HEK293 (cell line): ENCODE results near the gene PHYKPL.

Experiments used
- CTCF ChIA-PET: fragments of 350-600 bp; formaldehyde crosslinking; extraction: SDS; loops from one replicate; lab custom pipeline; 2021; ENCODE audit warnings: antibody characterized with exemption; lab: Yijun Ruan, JAX
- POLR2A ChIA-PET: fragments of 300-600 bp; formaldehyde crosslinking; extraction: SDS; loops from one replicate; lab custom pipeline; 2020; ENCODE audit warnings: antibody characterized with exemption, inconsistent platforms; lab: Yijun Ruan, JAX
- H3K27ac ChIP-seq: fragments of 200-500 bp; sonication (Bioruptor generic); 2 replicates; pipeline ENCODE4 v1.5.1; 2014; ENCODE audit warnings: low read depth, low read length, control low read depth, inconsistent platforms; ENCODE audit errors: extremely low read depth
- H3K36me3 ChIP-seq, 2 experiments: fragments of 200-500 bp in 1 of 2; sonication (Bioruptor generic) in 1 of 2; 1 replicate in 1 of 2; 2 replicates in 1 of 2; pipeline ENCODE4 v1.5.1; 2014 to 2017; ENCODE audit warnings: inconsistent platforms in 2 of 2, low read length in 2 of 2; ENCODE audit not compliant: control insufficient read depth in 2 of 2, insufficient read depth in 1 of 2
- H3K4me1 ChIP-seq: fragments of 200-500 bp; sonication (Bioruptor generic); 2 replicates; pipeline ENCODE4 v1.5.1; 2014; ENCODE audit warnings: mild to moderate bottlenecking, low read length, inconsistent platforms; ENCODE audit not compliant: control insufficient read depth, insufficient read depth
- H3K4me3 ChIP-seq: 2 replicates; pipeline ENCODE4 v1.5.1; 2011; ENCODE audit warnings: low read depth, mild to moderate bottlenecking, control low read depth, low read length, moderate library complexity
- H3K9me3 ChIP-seq: fragments of 200-500 bp; sonication (Bioruptor generic); 2 replicates; pipeline ENCODE4 v1.5.1; 2014; ENCODE audit warnings: low read depth, low read length, inconsistent platforms; ENCODE audit not compliant: control insufficient read depth, insufficient read depth
- GLI4 ChIP-seq: fragments of 450-650 bp; formaldehyde crosslinking; IDR thresholded peaks from 2 replicates; pipeline ENCODE4 v1.5.1; 2016; ENCODE audit warnings: missing biosample characterization, missing genetic modification characterization
- PRDM1 ChIP-seq: fragments of 450-650 bp; formaldehyde crosslinking; IDR thresholded peaks from 2 replicates; pipeline ENCODE4; 2016; ENCODE audit warnings: missing biosample characterization, missing genetic modification characterization
- SCRT1 ChIP-seq: fragments of 450-650 bp; formaldehyde crosslinking; IDR thresholded peaks from 2 replicates; pipeline ENCODE4 v1.5.1; 2016; ENCODE audit warnings: missing biosample characterization, missing genetic modification characterization, borderline replicate concordance
- SCRT2 ChIP-seq: fragments of 450-650 bp; formaldehyde crosslinking; IDR thresholded peaks from 2 replicates; pipeline ENCODE4 v1.5.1; 2016; ENCODE audit warnings: missing biosample characterization, missing genetic modification characterization
- SP7 ChIP-seq: fragments of 450-650 bp; formaldehyde crosslinking; IDR thresholded peaks from 2 replicates; pipeline ENCODE4 v1.5.1; 2016; ENCODE audit warnings: missing biosample characterization, missing genetic modification characterization
- ZBTB7A ChIP-seq: fragments of 450-650 bp; formaldehyde crosslinking; IDR thresholded peaks from 2 replicates; pipeline ENCODE4 v1.5.1; 2016; ENCODE audit warnings: low read depth, missing biosample characterization, missing genetic modification characterization
- ZNF19 ChIP-seq: fragments of 450-650 bp; formaldehyde crosslinking; IDR thresholded peaks from 2 replicates; pipeline ENCODE4; 2016; ENCODE audit warnings: missing biosample characterization, missing genetic modification characterization, low read depth
- ZNF214 ChIP-seq: fragments of 450-650 bp; formaldehyde crosslinking; IDR thresholded peaks from 2 replicates; pipeline ENCODE4 v1.5.1; 2017; ENCODE audit warnings: missing biosample characterization, mild to moderate bottlenecking, missing genetic modification characterization, borderline replicate concordance
- ZNF221 ChIP-seq: fragments of 450-650 bp; formaldehyde crosslinking; IDR thresholded peaks from 2 replicates; pipeline ENCODE4 v1.5.1; 2017; ENCODE audit warnings: missing biosample characterization, missing genetic modification characterization, borderline replicate concordance
- ZNF391 ChIP-seq: fragments of 450-650 bp; formaldehyde crosslinking; IDR thresholded peaks from 2 replicates; pipeline ENCODE4 v1.5.1; 2016; ENCODE audit warnings: low read depth, missing biosample characterization, missing genetic modification characterization, borderline replicate concordance
- ZNF426 ChIP-seq: fragments of 450-650 bp; formaldehyde crosslinking; IDR thresholded peaks from 2 replicates; pipeline ENCODE4 v1.5.1; 2017; ENCODE audit warnings: missing biosample characterization, missing genetic modification characterization, mild to moderate bottlenecking, inconsistent platforms, moderate library complexity
- ZNF433 ChIP-seq: fragments of 450-650 bp; formaldehyde crosslinking; IDR thresholded peaks from 2 replicates; pipeline ENCODE4 v1.5.1; 2016; ENCODE audit warnings: missing biosample characterization, missing genetic modification characterization, low read depth
- ZNF529 ChIP-seq: fragments of 450-650 bp; formaldehyde crosslinking; IDR thresholded peaks from 2 replicates; pipeline ENCODE4 v1.5.1; 2017; ENCODE audit warnings: missing genetic modification characterization, missing biosample characterization; ENCODE audit not compliant: insufficient replicate concordance
- ZNF548 ChIP-seq: fragments of 450-650 bp; formaldehyde crosslinking; IDR thresholded peaks from 2 replicates; pipeline ENCODE4 v1.5.1; 2016; ENCODE audit warnings: missing biosample characterization, missing genetic modification characterization
- ZNF561 ChIP-seq: fragments of 450-650 bp; IDR thresholded peaks from 2 replicates; pipeline ENCODE4 v1.5.1; 2018; ENCODE audit warnings: missing biosample characterization, missing genetic modification characterization, borderline replicate concordance
- ZNF76 ChIP-seq: fragments of 450-650 bp; formaldehyde crosslinking; IDR thresholded peaks from 2 replicates; pipeline ENCODE4; 2016; ENCODE audit warnings: low read depth, missing biosample characterization, missing genetic modification characterization, borderline replicate concordance
- ZNF776 ChIP-seq: fragments of 450-650 bp; formaldehyde crosslinking; IDR thresholded peaks from 2 replicates; pipeline ENCODE4 v1.5.0; 2017; ENCODE audit warnings: missing biosample characterization, missing genetic modification characterization, borderline replicate concordance
- ZSCAN23 ChIP-seq: fragments of 450-650 bp; formaldehyde crosslinking; IDR thresholded peaks from 2 replicates; pipeline ENCODE4 v1.5.1; 2016; ENCODE audit warnings: missing biosample characterization, missing genetic modification characterization
- TF ChIP-seq, protein P1 (sequence below): fragments of 450-650 bp; formaldehyde crosslinking; IDR thresholded peaks from 2 replicates; pipeline ENCODE4 v1.5.1; 2016; ENCODE audit warnings: missing biosample characterization, missing genetic modification characterization
- TF ChIP-seq, protein P2 (sequence below): fragments of 450-650 bp; formaldehyde crosslinking; IDR thresholded peaks from 2 replicates; pipeline ENCODE4 v1.5.1; 2016; ENCODE audit warnings: missing biosample characterization, missing genetic modification characterization
- TF ChIP-seq, protein P3 (sequence below): fragments of 450-650 bp; formaldehyde crosslinking; IDR thresholded peaks from 2 replicates; pipeline ENCODE4 v1.5.1; 2016; ENCODE audit warnings: missing biosample characterization, missing genetic modification characterization
- TF ChIP-seq, protein P4 (sequence below): fragments of 450-650 bp; formaldehyde crosslinking; IDR thresholded peaks from 2 replicates; pipeline ENCODE4 v1.5.1; 2016; ENCODE audit warnings: missing biosample characterization, missing genetic modification characterization, low read depth

PHYKPL gene

DNA sequence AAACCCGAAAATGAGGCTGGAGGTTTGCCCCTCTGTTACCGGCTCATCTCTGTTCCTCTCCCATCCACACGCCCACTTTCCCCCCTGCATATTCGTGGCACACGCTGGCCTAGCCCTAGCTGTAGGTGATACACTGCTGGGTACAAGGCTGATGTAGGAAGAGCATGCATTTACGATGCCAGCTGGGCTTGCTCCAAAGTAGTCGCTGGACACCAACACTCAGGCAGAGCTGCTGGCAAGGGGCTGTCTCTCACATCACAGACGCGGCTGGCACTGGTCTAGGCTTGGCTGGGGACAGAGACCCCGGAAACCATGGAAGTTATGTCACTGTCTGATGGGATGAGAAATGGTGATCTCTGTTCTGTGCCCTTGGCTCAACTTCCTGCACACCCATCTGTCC, 9.8 kb upstream of the PHYKPL start (continued):
- TF ChIP-seq, protein P1, sequence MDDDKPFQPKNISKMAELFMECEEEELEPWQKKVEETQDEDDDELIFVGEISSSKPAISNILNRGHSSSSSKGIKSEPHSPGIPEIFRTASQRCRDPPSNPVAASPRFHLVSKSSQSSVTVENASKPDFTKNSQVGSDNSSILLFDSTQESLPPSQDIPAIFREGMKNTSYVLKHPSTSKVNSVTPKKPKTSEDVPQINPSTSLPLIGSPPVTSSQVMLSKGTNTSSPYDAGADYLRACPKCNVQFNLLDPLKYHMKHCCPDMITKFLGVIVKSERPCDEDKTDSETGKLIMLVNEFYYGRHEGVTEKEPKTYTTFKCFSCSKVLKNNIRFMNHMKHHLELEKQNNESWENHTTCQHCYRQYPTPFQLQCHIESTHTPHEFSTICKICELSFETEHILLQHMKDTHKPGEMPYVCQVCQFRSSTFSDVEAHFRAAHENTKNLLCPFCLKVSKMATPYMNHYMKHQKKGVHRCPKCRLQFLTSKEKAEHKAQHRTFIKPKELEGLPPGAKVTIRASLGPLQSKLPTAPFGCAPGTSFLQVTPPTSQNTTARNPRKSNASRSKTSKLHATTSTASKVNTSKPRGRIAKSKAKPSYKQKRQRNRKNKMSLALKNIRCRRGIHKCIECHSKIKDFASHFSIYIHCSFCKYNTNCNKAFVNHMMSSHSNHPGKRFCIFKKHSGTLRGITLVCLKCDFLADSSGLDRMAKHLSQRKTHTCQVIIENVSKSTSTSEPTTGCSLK = no peak
- TF ChIP-seq ZNF776 = no peak
- no peak for TF ChIP-seq ZNF561 (tag by site-specific recombination)
- TF ChIP-seq ZNF426 (tag by site-specific recombination) = no peak
- no peak for TF ChIP-seq ZBTB7A (tag by site-specific recombination)

DNA sequence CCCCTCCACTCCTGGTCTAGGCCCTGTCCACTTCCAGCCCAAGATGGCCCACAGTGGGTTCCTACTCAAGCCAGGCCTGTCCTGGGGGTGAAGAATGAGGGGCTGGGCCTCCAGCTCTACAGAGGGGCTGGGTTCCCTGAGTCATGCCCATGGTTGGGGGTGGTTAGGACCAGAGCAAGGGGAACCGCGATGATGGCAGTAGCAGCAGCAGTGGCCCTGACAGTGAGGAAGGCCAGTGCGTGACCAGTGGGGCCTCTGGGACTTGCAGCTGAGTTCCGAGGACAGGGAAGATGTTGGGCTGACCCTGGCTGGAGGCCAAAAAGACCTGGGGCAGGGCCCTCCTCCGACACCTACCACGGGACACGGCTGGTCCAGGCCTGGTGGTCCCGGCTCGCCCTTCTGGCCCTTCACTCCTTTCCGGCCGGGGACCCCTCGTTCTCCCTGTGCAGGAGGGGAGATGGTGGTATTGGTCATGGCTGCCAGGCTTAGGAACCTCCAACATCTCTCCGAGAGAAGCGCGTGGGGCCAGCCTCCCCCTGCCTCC, 9.2 kb upstream of the PHYKPL start:
- H3K4me3 ChIP-seq = no peak overlapping the region
- no peak overlapping the region for H3K27ac ChIP-seq
- H3K36me3 ChIP-seq = no peaks in the 10 kb centered on the region
- H3K9me3 ChIP-seq = no peaks in the 10 kb centered on the region
- CTCF ChIA-PET = no interaction called here
- TF ChIP-seq ZNF19 (tag by site-specific recombination) (no peak), SCRT2 (no peak), ZSCAN23 (tag by site-specific recombination) (no peak), ZNF433 (tag by site-specific recombination) (no peak), GLI4 (no peak), SCRT1 (no peak), ZNF548 (tag by site-specific recombination) (no peak)
- TF ChIP-seq, protein P2, sequence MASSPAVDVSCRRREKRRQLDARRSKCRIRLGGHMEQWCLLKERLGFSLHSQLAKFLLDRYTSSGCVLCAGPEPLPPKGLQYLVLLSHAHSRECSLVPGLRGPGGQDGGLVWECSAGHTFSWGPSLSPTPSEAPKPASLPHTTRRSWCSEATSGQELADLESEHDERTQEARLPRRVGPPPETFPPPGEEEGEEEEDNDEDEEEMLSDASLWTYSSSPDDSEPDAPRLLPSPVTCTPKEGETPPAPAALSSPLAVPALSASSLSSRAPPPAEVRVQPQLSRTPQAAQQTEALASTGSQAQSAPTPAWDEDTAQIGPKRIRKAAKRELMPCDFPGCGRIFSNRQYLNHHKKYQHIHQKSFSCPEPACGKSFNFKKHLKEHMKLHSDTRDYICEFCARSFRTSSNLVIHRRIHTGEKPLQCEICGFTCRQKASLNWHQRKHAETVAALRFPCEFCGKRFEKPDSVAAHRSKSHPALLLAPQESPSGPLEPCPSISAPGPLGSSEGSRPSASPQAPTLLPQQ (tag by site-specific recombination) = no peak
- POLR2A ChIA-PET = no interaction called here
- H3K4me1 ChIP-seq = no peaks in the 10 kb centered on the region

DNA sequence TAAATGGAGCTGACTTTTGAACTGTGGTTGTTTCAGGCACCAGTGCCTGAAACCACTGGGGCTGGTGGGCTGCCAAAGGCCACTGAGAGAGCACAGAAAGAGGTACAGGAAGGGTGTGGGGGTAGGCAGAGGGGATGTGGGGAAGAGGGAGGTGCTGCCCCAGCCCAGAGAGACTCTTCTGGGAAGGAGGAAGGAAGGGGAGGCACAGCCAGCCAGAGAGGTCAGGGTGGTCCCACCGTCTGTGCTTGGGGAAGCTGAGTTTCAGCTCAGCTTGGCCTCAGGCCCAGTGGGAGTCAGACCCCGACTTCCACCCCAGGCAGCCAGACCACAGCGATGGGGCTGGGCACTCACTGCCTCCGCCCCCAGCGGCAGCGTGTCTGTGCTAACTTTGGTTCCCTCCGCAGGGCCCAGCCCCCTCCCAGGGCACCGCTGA, 8.6 kb upstream of the PHYKPL start:
- POLR2A ChIA-PET = no interaction called here
- no peak overlapping the region for H3K4me3 ChIP-seq
- H3K9me3 ChIP-seq = no peaks in the 10 kb centered on the region
- no peak overlapping the region for H3K27ac ChIP-seq
- no peaks in the 10 kb centered on the region for H3K36me3 ChIP-seq
- TF ChIP-seq, protein P3, sequence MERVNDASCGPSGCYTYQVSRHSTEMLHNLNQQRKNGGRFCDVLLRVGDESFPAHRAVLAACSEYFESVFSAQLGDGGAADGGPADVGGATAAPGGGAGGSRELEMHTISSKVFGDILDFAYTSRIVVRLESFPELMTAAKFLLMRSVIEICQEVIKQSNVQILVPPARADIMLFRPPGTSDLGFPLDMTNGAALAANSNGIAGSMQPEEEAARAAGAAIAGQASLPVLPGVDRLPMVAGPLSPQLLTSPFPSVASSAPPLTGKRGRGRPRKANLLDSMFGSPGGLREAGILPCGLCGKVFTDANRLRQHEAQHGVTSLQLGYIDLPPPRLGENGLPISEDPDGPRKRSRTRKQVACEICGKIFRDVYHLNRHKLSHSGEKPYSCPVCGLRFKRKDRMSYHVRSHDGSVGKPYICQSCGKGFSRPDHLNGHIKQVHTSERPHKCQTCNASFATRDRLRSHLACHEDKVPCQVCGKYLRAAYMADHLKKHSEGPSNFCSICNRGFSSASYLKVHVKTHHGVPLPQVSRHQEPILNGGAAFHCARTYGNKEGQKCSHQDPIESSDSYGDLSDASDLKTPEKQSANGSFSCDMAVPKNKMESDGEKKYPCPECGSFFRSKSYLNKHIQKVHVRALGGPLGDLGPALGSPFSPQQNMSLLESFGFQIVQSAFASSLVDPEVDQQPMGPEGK (tag by site-specific recombination) = no peak
- TF ChIP-seq ZNF426 (tag by site-specific recombination) = no peak
- no peak for TF ChIP-seq ZNF76 (tag by site-specific recombination)
- no peak for TF ChIP-seq ZNF529
- TF ChIP-seq ZNF221 (tag by site-specific recombination) = no peak
- TF ChIP-seq, protein P4, sequence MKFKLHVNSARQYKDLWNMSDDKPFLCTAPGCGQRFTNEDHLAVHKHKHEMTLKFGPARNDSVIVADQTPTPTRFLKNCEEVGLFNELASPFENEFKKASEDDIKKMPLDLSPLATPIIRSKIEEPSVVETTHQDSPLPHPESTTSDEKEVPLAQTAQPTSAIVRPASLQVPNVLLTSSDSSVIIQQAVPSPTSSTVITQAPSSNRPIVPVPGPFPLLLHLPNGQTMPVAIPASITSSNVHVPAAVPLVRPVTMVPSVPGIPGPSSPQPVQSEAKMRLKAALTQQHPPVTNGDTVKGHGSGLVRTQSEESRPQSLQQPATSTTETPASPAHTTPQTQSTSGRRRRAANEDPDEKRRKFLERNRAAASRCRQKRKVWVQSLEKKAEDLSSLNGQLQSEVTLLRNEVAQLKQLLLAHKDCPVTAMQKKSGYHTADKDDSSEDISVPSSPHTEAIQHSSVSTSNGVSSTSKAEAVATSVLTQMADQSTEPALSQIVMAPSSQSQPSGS (tag by site-specific recombination) = no peak
- no peak for TF ChIP-seq PRDM1 (tag by site-specific recombination)
- no peak for TF ChIP-seq SP7 (tag by site-specific recombination)
- TF ChIP-seq ZNF391 = no peak
- no peak for TF ChIP-seq ZNF214 (tag by site-specific recombination)
- CTCF ChIA-PET = no interaction called here
- H3K4me1 ChIP-seq = no peaks in the 10 kb centered on the region
